Hematopoietic multipotent progenitor cell treated with erythropoietin and hydrocortisone succinate and interleukin-3 and kit ligand, for 4 days (in vitro differentiated cells): ENCODE measurements around the gene DYRK2.
A peak's percentile ranks its signal among the peaks of the same experiment; 100 is the strongest.

Source experiments
- DNase-seq: peaks from one replicate; pipeline ENCODE4 v3.0.0-alpha.2; 2015

Gene DYRK2

GRCh38 chr12:67646775-67647174 lies 1.8 kb upstream of the DYRK2 start:
- DNase-seq: no peak

- DNase-seq: no peak
Observed at GRCh38 chr12:67647181-67647798, 1.3 kb upstream of the DYRK2 start.

- DNase-seq: peak; percentile 85
Observed at GRCh38 chr12:67647799-67648520, 585 bp upstream of the DYRK2 start.

GRCh38 chr12:67649261-67649569 lies 670 bp downstream of the DYRK2 start:
- DNase-seq: no peak

- peak; percentile 51 for DNase-seq
Observed at GRCh38 chr12:67649570-67650387, 1.2 kb downstream of the DYRK2 start.

GRCh38 chr12:67650388-67651131 lies 2.0 kb downstream of the DYRK2 start:
- peak; percentile 20 for DNase-seq

- peak; percentile 63 for DNase-seq
Observed at GRCh38 chr12:67651132-67651695, 2.7 kb downstream of the DYRK2 start.

GRCh38 chr12:67655829-67656228 lies 7.3 kb downstream of the DYRK2 start:
- DNase-seq: no peak

- DNase-seq: no peak
Observed at GRCh38 chr12:67656251-67656650, 7.7 kb downstream of the DYRK2 start.

- DNase-seq: no peak
Observed at GRCh38 chr12:67658486-67658885, 9.9 kb downstream of the DYRK2 start.

- no peak for DNase-seq
Observed at GRCh38 chr12:67659292-67659691, 10.7 kb downstream of the DYRK2 start.

- peak; percentile 72 for DNase-seq
Observed at GRCh38 chr12:67661311-67662021, 12.9 kb downstream of the DYRK2 start.

- DNase-seq: no peak
Observed at GRCh38 chr12:67662910-67663538, 14.5 kb downstream of the DYRK2 start.

GRCh38 chr12:67664171-67664570 lies 15.6 kb downstream of the DYRK2 start:
- DNase-seq: no peak

GRCh38 chr12:67665679-67666078 lies 17.1 kb downstream of the DYRK2 start:
- no peak for DNase-seq

GRCh38 chr12:67666605-67667004 lies 18.1 kb downstream of the DYRK2 start:
- DNase-seq: peak; percentile 46

- DNase-seq: peak; percentile 37
Observed at GRCh38 chr12:67667276-67668073, 18.9 kb downstream of the DYRK2 start.

- DNase-seq: no peak
Observed at GRCh38 chr12:67669217-67669933, 20.8 kb downstream of the DYRK2 start.

GRCh38 chr12:67669934-67670631 lies 21.5 kb downstream of the DYRK2 start:
- peak; percentile 64 for DNase-seq

- no peak for DNase-seq
Observed at GRCh38 chr12:67671419-67671818, 22.9 kb downstream of the DYRK2 start.
